Measurements from ENCODE around the gene SPATA17.
A peak's percentile ranks its signal among the peaks of the same experiment; 100 is the strongest.

The SPATA17 gene

DNA sequence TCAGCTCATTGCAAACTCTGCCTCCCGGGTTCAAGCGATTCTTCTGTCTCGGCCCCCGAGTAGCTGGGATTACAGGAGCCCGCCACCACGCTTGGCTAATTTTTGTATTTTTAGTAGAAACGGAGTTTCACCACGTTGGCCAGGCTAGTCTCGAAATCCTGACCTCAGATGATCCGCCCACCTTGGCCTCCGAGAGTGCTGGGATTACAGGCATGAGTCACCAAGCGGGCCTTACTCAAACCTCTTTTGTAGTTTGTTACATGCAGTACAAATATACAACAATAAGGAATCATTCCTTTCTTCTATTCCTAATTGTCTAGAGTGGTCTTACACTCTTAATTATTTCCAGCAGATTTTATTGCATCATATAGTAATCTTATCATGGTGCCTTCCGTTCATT, 16.6 kb downstream of the SPATA17 start:
- no peaks in the 10 kb centered on the region for H3K9me3 ChIP-seq (ENCODE audit: control insufficient read depth, low read length)
- no peaks in the 10 kb centered on the region for H3K4me1 ChIP-seq (ENCODE audit: control insufficient read depth, insufficient read depth, low read depth, low read length)
- no peak overlapping the region for H2BK120ac ChIP-seq (ENCODE audit: low read depth, low read length)
- 96% methylated on average over 10 of the region's 13 CpGs for WGBS
- H3K4me2 ChIP-seq (ENCODE audit: low read length, poor library complexity, severe bottlenecking): no peak overlapping the region
- H3K36me3 ChIP-seq (ENCODE audit: control insufficient read depth in 1 of 2, insufficient read depth in 2 of 2, low read depth in 1 of 2, low read length in 2 of 2): no peaks in the 10 kb centered on the region
- H2AFZ ChIP-seq (ENCODE audit: low read depth, low read length): no peak overlapping the region
- H2BK5ac ChIP-seq (ENCODE audit: low read depth, low read length, poor library complexity, severe bottlenecking): no peak overlapping the region
- H4K91ac ChIP-seq (ENCODE audit: low read length): no peak overlapping the region
- H3K27me3 ChIP-seq (ENCODE audit: control insufficient read depth in 1 of 2, insufficient read depth in 1 of 2, low read length in 2 of 2): no peaks in the 10 kb centered on the region
- H3K4me3 ChIP-seq (ENCODE audit: insufficient read depth in 1 of 2, low read depth in 1 of 2, low read length in 2 of 2): no peak overlapping the region
- no peak for DNase-seq
- H3K14ac ChIP-seq (ENCODE audit: low read length in 2 of 2): no peak overlapping the region
- no peak overlapping the region for H2BK12ac ChIP-seq (ENCODE audit: low read length in 2 of 2)
- no peak overlapping the region for H3K18ac ChIP-seq (ENCODE audit: low read depth in 1 of 2, low read length in 2 of 2)
- no peaks in the 10 kb centered on the region for H3K79me1 ChIP-seq (replicated peaks; ENCODE audit: low read length, poor library complexity, severe bottlenecking)
- H3K27ac ChIP-seq (ENCODE audit: low read length, poor library complexity, severe bottlenecking): no peak overlapping the region
- H4K8ac ChIP-seq (ENCODE audit: low read length): no peak overlapping the region
- H3K4ac ChIP-seq (ENCODE audit: low read depth in 1 of 2, low read length in 2 of 2): no peak overlapping the region
- H3K23ac ChIP-seq (ENCODE audit: low read length in 2 of 2): no peak overlapping the region
- no peak overlapping the region for H2BK15ac ChIP-seq (ENCODE audit: low read depth, poor library complexity, severe bottlenecking)
- no peak overlapping the region for H3K9ac ChIP-seq (ENCODE audit: low read length)
- H2AK5ac ChIP-seq (ENCODE audit: low read length, severe bottlenecking): no peak overlapping the region

DNA sequence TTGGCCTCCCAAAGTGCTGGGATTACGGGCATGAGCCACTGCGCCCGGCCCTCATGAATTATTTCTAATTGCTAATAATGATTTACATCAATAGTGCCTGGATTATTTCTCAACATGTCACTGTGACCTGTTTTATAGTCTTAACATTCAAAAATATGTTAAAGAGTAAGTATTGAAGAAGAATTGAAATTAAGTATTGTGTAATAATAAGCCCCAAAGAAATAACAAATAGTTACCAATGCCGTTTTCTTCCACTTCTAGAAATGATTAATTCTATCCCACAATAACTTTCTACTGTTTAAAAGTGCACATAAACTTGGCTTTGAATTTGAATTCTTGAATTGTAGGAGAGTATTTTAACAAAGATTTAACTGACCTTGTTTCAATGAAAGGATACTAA, 19.5 kb downstream of the SPATA17 start:
- no peak overlapping the region for H2BK5ac ChIP-seq (ENCODE audit: low read depth, low read length, poor library complexity, severe bottlenecking)
- no peaks in the 10 kb centered on the region for H3K79me1 ChIP-seq (replicated peaks; ENCODE audit: low read length, poor library complexity, severe bottlenecking)
- H2BK120ac ChIP-seq (ENCODE audit: low read depth, low read length): no peak overlapping the region
- no peak overlapping the region for H2BK12ac ChIP-seq (ENCODE audit: low read length in 2 of 2)
- H3K14ac ChIP-seq (ENCODE audit: low read length in 2 of 2): no peak overlapping the region
- H3K27me3 ChIP-seq (ENCODE audit: control insufficient read depth in 1 of 2, insufficient read depth in 1 of 2, low read length in 2 of 2): no peaks in the 10 kb centered on the region
- H2AFZ ChIP-seq (ENCODE audit: low read depth, low read length): no peak overlapping the region
- no peaks in the 10 kb centered on the region for H3K36me3 ChIP-seq (ENCODE audit: control insufficient read depth in 1 of 2, insufficient read depth in 2 of 2, low read depth in 1 of 2, low read length in 2 of 2)
- H4K91ac ChIP-seq (ENCODE audit: low read length): no peak overlapping the region
- H3K27ac ChIP-seq (ENCODE audit: low read length, poor library complexity, severe bottlenecking): no peak overlapping the region
- H3K4me3 ChIP-seq (ENCODE audit: insufficient read depth in 1 of 2, low read depth in 1 of 2, low read length in 2 of 2): no peak overlapping the region
- no peak overlapping the region for H3K23ac ChIP-seq (ENCODE audit: low read length in 2 of 2)
- no peak overlapping the region for H2AK5ac ChIP-seq (ENCODE audit: low read length, severe bottlenecking)
- no peak overlapping the region for H4K8ac ChIP-seq (ENCODE audit: low read length)
- H3K9ac ChIP-seq (ENCODE audit: low read length): no peak overlapping the region
- H2BK15ac ChIP-seq (ENCODE audit: low read depth, poor library complexity, severe bottlenecking): no peak overlapping the region
- no peak overlapping the region for H3K4me2 ChIP-seq (ENCODE audit: low read length, poor library complexity, severe bottlenecking)
- no peak for DNase-seq
- H3K18ac ChIP-seq (ENCODE audit: low read depth in 1 of 2, low read length in 2 of 2): no peak overlapping the region
- H3K4me1 ChIP-seq (ENCODE audit: control insufficient read depth, insufficient read depth, low read depth, low read length): no peaks in the 10 kb centered on the region
- H3K9me3 ChIP-seq (ENCODE audit: control insufficient read depth, low read length): no peaks in the 10 kb centered on the region
- no CpG with 5 or more reads among the region's 4 CpGs for WGBS
- no peak overlapping the region for H3K4ac ChIP-seq (ENCODE audit: low read depth in 1 of 2, low read length in 2 of 2)

DNA sequence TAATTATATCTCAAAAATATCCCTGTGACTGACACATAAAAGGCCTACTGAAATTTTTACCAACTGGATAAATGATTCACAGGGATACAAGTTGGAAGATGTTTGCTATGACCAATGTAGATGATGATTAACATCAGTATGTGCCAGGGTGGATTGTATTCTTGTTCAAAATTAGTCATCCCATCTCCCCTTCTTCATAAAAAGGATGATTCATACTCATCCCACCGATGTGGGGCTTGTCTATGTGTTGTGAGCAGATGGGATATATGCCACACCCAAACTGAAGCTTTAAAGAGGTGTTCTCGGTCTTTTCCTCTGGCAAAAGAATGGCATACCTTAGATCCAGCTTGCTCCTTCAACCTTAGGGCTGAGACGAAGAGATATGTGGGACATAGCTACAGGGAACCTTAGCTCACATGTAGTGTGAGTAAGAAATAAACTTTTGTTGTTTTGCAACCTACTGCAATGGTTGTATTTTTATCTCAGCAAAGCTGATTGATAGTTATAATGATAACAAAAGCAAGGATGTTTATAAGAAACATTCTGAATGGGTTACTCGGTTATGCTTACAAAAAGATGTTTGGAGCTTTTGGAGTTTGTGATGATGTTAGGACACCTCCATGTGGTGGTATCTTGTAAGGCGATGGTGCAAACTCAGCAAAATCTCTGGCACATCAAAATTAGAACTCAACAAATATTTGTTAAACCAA, 29.4 kb downstream of the SPATA17 start:
- Histone ChIP-seq H3K23ac (ENCODE audit: low read length in 2 of 2) (no peak overlapping the region), H2AFZ (ENCODE audit: low read depth, low read length) (no peak overlapping the region), H3K79me1 (replicated peaks; ENCODE audit: low read length, poor library complexity, severe bottlenecking) (no peaks in the 10 kb centered on the region), H3K27me3 (ENCODE audit: control insufficient read depth in 1 of 2, insufficient read depth in 1 of 2, low read length in 2 of 2) (no peaks in the 10 kb centered on the region), H3K27ac (ENCODE audit: low read length, poor library complexity, severe bottlenecking) (peak overlapping the region; percentile 64), H3K4ac (ENCODE audit: low read depth in 1 of 2, low read length in 2 of 2) (no peak overlapping the region), H2BK120ac (ENCODE audit: low read depth, low read length) (no peak overlapping the region), H3K4me1 (ENCODE audit: control insufficient read depth, insufficient read depth, low read depth, low read length) (no peaks in the 10 kb centered on the region), H2BK15ac (ENCODE audit: low read depth, poor library complexity, severe bottlenecking) (no peak overlapping the region), H3K9ac (ENCODE audit: low read length) (peak overlapping the region; percentile 14), H2BK5ac (ENCODE audit: low read depth, low read length, poor library complexity, severe bottlenecking) (no peak overlapping the region), H3K14ac (ENCODE audit: low read length in 2 of 2) (no peak overlapping the region), H3K36me3 (ENCODE audit: control insufficient read depth in 1 of 2, insufficient read depth in 2 of 2, low read depth in 1 of 2, low read length in 2 of 2) (no peaks in the 10 kb centered on the region), H2AK5ac (ENCODE audit: low read length, severe bottlenecking) (peak overlapping the region; percentile 39), H3K18ac (ENCODE audit: low read depth in 1 of 2, low read length in 2 of 2) (no peak overlapping the region), H3K4me2 (ENCODE audit: low read length, poor library complexity, severe bottlenecking) (peak overlapping the region; percentile 54), H3K4me3 (ENCODE audit: insufficient read depth in 1 of 2, low read depth in 1 of 2, low read length in 2 of 2) (no peak overlapping the region), H4K8ac (ENCODE audit: low read length) (no peak overlapping the region), H2BK12ac (ENCODE audit: low read length in 2 of 2) (peak overlapping the region in 1 of 2 experiments; percentile 77), H4K91ac (ENCODE audit: low read length) (no peak overlapping the region), H3K9me3 (ENCODE audit: control insufficient read depth, low read length) (no peaks in the 10 kb centered on the region)
- DNase-seq: peak; percentile 86
- WGBS: 14% methylated on average over 4 of the region's 5 CpGs

DNA sequence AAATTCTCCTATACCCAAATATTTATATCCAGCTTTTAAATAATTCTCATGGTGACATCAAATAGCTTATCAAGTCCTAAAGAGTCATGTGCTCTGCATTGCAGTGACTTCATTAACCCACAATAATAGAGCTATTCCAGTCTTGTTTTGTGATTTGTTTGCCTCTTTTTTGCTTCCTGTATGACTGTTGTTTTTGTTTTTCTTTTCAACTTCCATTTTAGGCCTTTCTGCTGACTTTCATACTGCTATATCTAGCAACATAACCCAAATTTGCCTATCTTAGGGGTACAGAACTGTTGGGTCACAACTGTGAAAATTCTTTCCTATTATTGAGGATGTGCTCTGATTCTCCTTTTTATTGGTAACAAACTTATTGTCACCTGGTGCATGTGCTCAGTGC, 30.3 kb downstream of the SPATA17 start:
- no peak overlapping the region for H3K14ac ChIP-seq (ENCODE audit: low read length in 2 of 2)

More for the DNA sequence above, 30.3 kb downstream of the SPATA17 start:
- H3K4me2 ChIP-seq (ENCODE audit: low read length, poor library complexity, severe bottlenecking): no peak overlapping the region
- H3K4me1 ChIP-seq (ENCODE audit: control insufficient read depth, insufficient read depth, low read depth, low read length): no peaks in the 10 kb centered on the region
- no peak overlapping the region for H2AFZ ChIP-seq (ENCODE audit: low read depth, low read length)
- no peak overlapping the region for H3K4ac ChIP-seq (ENCODE audit: low read depth in 1 of 2, low read length in 2 of 2)
- peak; percentile 5 for DNase-seq
- no peaks in the 10 kb centered on the region for H3K36me3 ChIP-seq (ENCODE audit: control insufficient read depth in 1 of 2, insufficient read depth in 2 of 2, low read depth in 1 of 2, low read length in 2 of 2)
- H2BK15ac ChIP-seq (ENCODE audit: low read depth, poor library complexity, severe bottlenecking): no peak overlapping the region
- H3K9ac ChIP-seq (ENCODE audit: low read length): peak overlapping the region; percentile 14
- no peak overlapping the region for H2BK12ac ChIP-seq (ENCODE audit: low read length in 2 of 2)
- no peak overlapping the region for H2BK120ac ChIP-seq (ENCODE audit: low read depth, low read length)
- no peak overlapping the region for H3K4me3 ChIP-seq (ENCODE audit: insufficient read depth in 1 of 2, low read depth in 1 of 2, low read length in 2 of 2)
- no peak overlapping the region for H3K18ac ChIP-seq (ENCODE audit: low read depth in 1 of 2, low read length in 2 of 2)
- H3K79me1 ChIP-seq (replicated peaks; ENCODE audit: low read length, poor library complexity, severe bottlenecking): no peaks in the 10 kb centered on the region
- no peak overlapping the region for H4K91ac ChIP-seq (ENCODE audit: low read length)
- H3K23ac ChIP-seq (ENCODE audit: low read length in 2 of 2): no peak overlapping the region
- H3K9me3 ChIP-seq (ENCODE audit: control insufficient read depth, low read length): no peaks in the 10 kb centered on the region
- no peaks in the 10 kb centered on the region for H3K27me3 ChIP-seq (ENCODE audit: control insufficient read depth in 1 of 2, insufficient read depth in 1 of 2, low read length in 2 of 2)
- no peak overlapping the region for H4K8ac ChIP-seq (ENCODE audit: low read length)
- H2BK5ac ChIP-seq (ENCODE audit: low read depth, low read length, poor library complexity, severe bottlenecking): no peak overlapping the region
- no peak overlapping the region for H2AK5ac ChIP-seq (ENCODE audit: low read length, severe bottlenecking)
- H3K27ac ChIP-seq (ENCODE audit: low read length, poor library complexity, severe bottlenecking): no peak overlapping the region
